ENCODE data around the gene SGCD.

DNA sequence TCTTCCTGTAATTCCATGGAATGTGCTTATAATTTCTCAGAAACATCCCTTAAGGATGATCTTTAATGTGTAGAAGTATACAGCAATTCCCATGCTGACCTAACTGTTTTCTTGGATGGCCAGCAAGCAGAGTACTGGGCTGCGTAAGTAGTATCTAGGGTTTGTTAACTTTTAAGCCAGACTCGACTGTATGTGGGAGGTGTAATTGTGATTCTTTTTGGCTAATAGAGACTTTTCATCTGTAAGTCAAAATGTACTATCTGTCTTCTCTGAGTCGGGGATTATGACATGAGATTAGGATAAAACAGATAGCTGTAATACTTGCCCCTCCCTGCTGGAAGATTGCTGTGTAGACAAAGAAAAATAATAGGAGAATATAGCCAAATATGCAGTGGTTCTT is 169.3 kb downstream of the SGCD start:
- TF ChIP-seq, protein P1, sequence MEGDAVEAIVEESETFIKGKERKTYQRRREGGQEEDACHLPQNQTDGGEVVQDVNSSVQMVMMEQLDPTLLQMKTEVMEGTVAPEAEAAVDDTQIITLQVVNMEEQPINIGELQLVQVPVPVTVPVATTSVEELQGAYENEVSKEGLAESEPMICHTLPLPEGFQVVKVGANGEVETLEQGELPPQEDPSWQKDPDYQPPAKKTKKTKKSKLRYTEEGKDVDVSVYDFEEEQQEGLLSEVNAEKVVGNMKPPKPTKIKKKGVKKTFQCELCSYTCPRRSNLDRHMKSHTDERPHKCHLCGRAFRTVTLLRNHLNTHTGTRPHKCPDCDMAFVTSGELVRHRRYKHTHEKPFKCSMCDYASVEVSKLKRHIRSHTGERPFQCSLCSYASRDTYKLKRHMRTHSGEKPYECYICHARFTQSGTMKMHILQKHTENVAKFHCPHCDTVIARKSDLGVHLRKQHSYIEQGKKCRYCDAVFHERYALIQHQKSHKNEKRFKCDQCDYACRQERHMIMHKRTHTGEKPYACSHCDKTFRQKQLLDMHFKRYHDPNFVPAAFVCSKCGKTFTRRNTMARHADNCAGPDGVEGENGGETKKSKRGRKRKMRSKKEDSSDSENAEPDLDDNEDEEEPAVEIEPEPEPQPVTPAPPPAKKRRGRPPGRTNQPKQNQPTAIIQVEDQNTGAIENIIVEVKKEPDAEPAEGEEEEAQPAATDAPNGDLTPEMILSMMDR (conservative IDR thresholded peaks at IDR 0.05; ENCODE audit: low read length): no peak
- no peak for TF ChIP-seq EZH2phosphoT487 (IDR thresholded peaks at IDR 0.05; ENCODE audit: borderline replicate concordance, low read depth, low read length)

Data from OCI-LY7 (cell line).